Superior temporal gyrus (tissue), 1 donor: Measurements from ENCODE around the gene UXS1.
"Not testable (repeated sequence)": the region's sequence is repeated elsewhere in the genome, so short reads cannot be mapped to it uniquely, and the experiment has no call there.

ENCODE experiments used
- DNase-seq: peaks from one replicate; pipeline ENCODE4 v3.0.0-alpha.2; 2016; ENCODE audit errors: extremely low spot score

The UXS1 gene

GRCh38 chr2:106193977-106194778 lies at the start of gene UXS1:
Gene UXS1 (minus strand): TSS chr2:106194301. CDS start chr2:106194241, 60 bp downstream.
- peak; percentile 92 for DNase-seq

DNA sequence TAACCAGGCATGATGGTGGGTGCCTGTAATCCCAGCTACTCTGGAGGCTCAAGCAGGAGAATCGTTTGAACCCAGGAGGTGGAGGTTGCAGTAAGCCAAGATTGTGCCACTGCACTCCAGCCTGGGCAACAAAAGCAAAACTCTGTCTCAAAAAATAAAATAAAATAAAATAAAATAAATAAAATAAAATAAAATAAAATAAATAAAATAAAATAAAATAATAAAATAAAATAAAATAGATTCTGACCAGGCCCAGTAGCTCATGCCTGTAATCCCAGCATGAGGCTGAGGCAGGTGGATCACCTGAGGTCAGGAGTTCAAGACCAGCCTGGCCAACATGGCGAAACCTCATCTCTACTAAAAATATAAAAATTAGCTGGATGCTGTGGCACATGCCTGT lies 45.4 kb upstream of the UXS1 start:
- DNase-seq = not testable (repeated sequence)

- not testable (repeated sequence) for DNase-seq
These were observed 41.3 kb upstream of the UXS1 start for GRCh38 chr2:106235392-106235791.

DNA sequence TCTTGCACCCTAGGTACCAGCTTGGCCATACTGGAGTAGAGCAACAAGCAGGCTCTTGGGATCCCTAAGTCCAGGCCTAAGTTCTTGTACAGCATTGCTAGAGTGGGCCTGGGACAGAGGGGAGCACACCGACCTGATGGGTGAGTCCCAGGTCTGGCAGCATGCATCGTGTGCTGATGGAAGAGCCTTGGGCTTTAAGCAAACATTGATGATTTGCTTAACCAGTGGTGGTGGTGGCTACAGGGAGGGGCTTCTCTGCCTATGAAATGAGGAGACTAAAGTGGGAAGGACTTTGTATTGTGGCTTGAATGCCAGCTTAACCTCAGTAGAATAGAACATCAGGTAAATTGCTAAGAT lies 39.2 kb upstream of the UXS1 start:
- no peak for DNase-seq

- no peak for DNase-seq
These were observed 38.7 kb upstream of the UXS1 start for GRCh38 chr2:106232638-106233349.

DNA sequence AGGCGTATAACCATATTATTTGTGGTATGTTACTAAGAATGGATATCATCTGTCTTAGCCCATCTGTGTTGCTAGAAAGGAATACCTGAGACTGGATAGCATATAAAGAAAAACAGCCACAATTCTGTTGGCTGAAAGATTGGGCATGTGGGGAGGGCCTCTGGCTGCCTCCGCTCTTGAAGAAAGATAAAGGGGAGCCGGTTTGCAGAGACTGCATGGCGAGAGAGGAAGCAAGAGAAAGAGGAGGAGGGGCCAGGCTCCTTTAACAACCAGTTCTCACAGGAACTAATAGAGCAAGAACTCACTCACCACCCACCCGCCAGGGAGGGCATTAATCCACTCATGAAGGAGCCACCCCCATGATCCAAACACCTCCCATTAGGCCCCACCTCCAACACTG lies 29.2 kb upstream of the UXS1 start:
- no peak for DNase-seq

GRCh38 chr2:106222057-106222456 lies 28.0 kb upstream of the UXS1 start:
- DNase-seq = not testable (repeated sequence)

DNA sequence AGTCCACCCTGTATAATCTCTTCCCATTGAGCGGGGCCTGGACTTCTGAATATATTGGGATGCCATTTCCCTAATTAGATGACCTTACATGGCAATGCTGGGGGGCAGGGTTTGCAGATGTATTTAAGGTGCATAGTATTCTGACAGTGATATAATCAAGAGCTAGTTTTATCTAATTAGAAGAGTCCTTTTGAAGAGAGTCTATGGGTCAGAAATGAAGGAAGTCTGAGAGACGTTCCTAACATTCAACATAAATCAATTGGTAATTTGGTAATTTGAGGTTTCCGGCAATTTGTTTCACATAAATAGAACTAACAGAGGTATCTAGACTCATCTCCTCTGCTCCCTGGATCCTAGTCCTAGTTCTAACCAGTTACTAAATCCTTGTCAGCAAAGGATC lies 25.7 kb upstream of the UXS1 start:
- DNase-seq = no peak

GRCh38 chr2:106219157-106219556 lies 25.1 kb upstream of the UXS1 start:
- not testable (repeated sequence) for DNase-seq

DNA sequence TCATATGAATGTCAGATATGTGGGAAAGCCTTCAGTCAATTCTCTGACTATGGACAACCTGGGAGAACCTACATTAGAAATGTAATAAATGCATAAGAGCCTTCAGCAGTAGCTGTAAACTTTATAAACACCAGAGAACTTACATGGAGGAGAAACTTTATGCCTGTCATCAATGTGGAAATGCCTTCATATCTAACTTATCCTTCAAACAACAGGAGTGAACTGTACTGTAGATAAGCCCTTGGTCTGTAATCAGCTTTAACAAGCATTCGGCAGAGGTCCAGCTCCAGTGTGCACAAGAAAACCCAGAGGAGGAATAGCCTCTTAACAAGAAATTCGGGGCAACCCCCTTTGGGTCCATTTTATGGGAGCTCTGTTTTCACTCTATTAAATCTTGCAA lies 14.8 kb upstream of the UXS1 start:
- no peak for DNase-seq

DNA sequence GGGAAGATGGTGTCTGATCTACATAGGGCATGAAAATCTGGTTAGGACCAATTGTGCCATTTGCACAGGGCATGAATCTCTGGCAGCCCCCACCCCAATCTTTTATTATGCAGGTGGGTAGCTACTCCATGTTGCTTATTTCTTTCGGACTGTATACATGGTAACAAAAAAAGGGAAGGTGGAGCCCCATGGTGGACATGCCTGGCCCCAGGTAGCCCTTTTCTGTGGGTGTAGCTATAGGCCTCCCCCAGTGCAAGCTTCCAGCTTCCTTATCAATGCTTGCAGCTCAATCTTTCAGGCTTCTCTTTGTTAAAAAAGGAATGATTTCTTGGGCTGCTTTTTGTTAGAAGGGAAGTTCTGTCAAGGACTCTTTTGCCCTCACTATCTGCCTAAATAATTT lies 14.3 kb upstream of the UXS1 start:
- DNase-seq = no peak

DNA sequence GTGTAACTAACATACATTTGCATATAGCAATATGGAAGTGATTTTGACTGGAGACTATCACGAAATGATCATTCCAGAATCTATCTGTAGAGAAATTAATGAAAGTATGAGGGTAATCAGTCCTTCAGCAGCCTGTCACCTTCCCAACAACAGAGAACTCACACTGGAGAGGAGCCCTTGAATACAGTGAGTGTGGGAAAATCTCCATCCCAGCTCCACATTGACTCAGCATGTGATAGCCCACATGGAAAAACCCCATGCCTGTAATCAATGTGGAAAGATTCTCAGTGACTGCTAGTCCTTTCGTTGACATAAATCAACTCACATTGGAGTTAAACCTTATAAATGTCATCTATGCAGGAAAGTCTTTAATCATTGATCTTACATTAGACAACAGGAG lies 13.1 kb upstream of the UXS1 start:
- DNase-seq = no peak

- DNase-seq = no peak
These were observed 11.4 kb upstream of the UXS1 start for GRCh38 chr2:106205488-106205887.

- DNase-seq = not testable (repeated sequence)
These were observed 10.4 kb upstream of the UXS1 start for GRCh38 chr2:106204551-106204950.

- no peak for DNase-seq
These were observed 7.6 kb upstream of the UXS1 start for GRCh38 chr2:106201661-106202060.

- no peak for DNase-seq
These were observed 3.8 kb upstream of the UXS1 start for GRCh38 chr2:106197878-106198277.

DNA sequence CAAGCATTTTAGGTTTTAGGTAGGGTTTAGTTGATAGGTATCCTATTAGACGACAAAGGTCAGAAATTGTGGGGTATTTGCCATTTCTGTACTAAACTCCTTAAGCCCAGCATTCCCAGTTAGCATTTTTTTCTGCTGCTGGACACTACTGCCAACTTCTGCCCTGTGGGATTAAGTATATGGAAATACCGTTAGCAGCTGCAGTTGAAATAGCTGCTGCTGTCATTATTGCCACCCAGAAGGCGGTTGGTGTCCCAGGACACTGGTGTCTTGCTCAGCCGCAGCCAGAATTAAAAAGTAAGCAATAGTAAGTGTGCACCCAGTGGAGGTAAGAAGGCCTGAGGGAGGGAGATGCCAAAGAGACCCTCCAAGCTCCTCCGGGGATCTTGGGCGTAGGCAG lies 1.9 kb upstream of the UXS1 start:
- no peak for DNase-seq

- no peak for DNase-seq
These were observed 1.4 kb upstream of the UXS1 start for GRCh38 chr2:106195456-106195855.

GRCh38 chr2:106193690-106193976 lies 468 bp downstream of the UXS1 start:
- DNase-seq = no peak

GRCh38 chr2:106192752-106193689 lies 1.1 kb downstream of the UXS1 start:
- DNase-seq = peak; percentile 30

DNA sequence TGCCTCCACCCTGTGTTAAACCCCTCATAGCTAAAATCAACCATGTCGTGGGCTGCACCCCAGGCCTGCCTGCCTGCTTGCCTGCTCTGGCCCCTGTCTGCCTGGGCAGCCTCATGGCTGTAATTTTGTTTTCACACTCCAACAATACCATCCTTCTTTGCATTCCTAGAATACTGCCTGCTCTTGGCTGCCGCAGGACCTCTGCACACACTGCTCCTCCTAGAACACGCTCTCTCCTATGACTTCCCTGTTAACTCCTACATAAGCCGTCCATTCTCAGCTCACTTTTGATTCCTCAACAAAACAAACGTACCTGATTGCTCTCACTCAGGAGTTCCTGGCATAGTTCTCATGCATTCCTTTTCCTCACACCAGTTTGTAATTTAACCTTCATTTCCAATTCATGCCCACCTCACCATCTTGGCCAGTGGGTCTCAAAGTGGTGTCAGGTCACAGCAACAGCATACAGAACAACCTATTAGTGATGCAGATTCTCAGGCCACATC lies 2.5 kb downstream of the UXS1 start:
- no peak for DNase-seq

DNA sequence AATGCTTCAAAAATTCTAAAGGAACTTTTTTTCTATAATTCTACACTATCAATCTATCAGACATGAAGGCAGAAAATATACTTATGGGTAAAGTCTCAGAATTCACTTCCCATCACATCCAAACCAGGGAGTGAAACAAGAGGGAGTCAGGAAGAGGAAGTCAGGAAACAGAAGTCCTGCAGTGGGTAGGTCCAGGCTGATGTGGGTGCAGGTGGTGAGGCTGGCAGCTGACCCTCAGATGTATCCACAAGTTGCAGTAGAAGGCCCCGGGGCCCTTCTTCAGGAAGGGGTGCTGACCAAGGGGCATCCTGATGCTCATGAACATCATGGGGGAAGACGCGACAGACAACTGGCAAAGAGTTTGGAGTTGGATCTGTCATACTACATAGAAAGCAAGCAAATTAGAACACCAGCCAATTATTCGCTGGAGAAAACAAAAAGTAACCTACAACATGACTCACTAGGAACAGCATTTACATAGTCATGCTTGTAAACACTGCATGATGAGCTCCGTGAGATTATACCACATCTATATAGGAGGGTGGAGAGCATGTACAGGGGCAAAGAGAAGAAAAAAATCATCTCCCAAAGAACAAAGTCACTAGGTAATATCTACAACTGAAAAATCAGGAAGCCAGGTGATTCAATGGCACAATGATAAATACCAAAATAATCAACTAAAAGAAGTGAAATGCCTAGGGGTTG lies 4.2 kb downstream of the UXS1 start:
- no peak for DNase-seq
